Heart left ventricle (tissue), 16 donors: Measurements from ENCODE around the gene IRF8. TPM values are rescaled to one million over a fixed set of nuclear protein-coding genes. Genes with fewer than 3 reads are reported as not detected.
"Not testable (repeated sequence)": the region's sequence is repeated elsewhere in the genome, so short reads cannot be mapped to it uniquely, and the experiment has no call there.

Source experiments
- ATAC-seq, 4 donors: fragments of 200-7000 bp; cut with Tn5 transposase; one replicate each; pipeline ENCODE4 v1.9.1; 2020 to 2022; ENCODE audit warnings: moderate library complexity in 4 of 4, mild to moderate bottlenecking in 3 of 4, moderate number of reproducible peaks in 1 of 4
- DNase-seq, 5 donors: peaks; one replicate each; pipeline ENCODE4 v3.0.0-alpha.2; 2020
- H3K27ac ChIP-seq, 12 donors: fragments of 200-600 bp; sonication (generic) in 4 of 12; one replicate each; pipeline versions ENCODE4 v1.5.0 to v1.8.0; 2016 to 2022; ENCODE audit warnings: mild to moderate bottlenecking in 2 of 12
- H3K27me3 ChIP-seq, 9 donors: fragments of 200-600 bp; sonication (generic) in 2 of 9; one replicate each; pipeline versions ENCODE4 v1.5.1 to v1.8.0; 2016 to 2022; ENCODE audit warnings: mild to moderate bottlenecking in 3 of 9
- H3K36me3 ChIP-seq, 9 donors: fragments of 200-600 bp; sonication (generic) in 2 of 9; one replicate each; pipeline versions ENCODE4 v1.5.0 to v1.8.0; 2018 to 2022; ENCODE audit warnings: mild to moderate bottlenecking in 2 of 9
- H3K4me1 ChIP-seq, 12 donors: fragments of 200-600 bp; sonication (generic) in 4 of 12; one replicate each; pipeline versions ENCODE4 v1.5.0 to v1.8.0; 2016 to 2022; ENCODE audit warnings: mild to moderate bottlenecking in 3 of 12
- H3K4me3 ChIP-seq, 12 donors: fragments of 200-600 bp; sonication (generic) in 4 of 12; one replicate each; pipeline versions ENCODE4 v1.5.0 to v1.8.0; 2017 to 2022; ENCODE audit warnings: mild to moderate bottlenecking in 9 of 12, moderate library complexity in 4 of 12
- H3K9me3 ChIP-seq, 12 donors: fragments of 200-600 bp; sonication (generic) in 4 of 12; one replicate each; pipeline versions ENCODE4 v1.5.0 to v1.8.0; 2016 to 2022; ENCODE audit warnings: mild to moderate bottlenecking in 1 of 12
- CTCF ChIP-seq, 12 donors: fragments of 200-600 bp; sonication (generic) in 4 of 12; IDR thresholded peaks; one replicate each; pipeline versions ENCODE4 v1.5.0 to v1.8.0; 2018 to 2022; ENCODE audit warnings: antibody characterized with exemption in 12 of 12, mild to moderate bottlenecking in 5 of 12
- POLR2A ChIP-seq, 2 donors: fragments of 450-650 bp; IDR thresholded peaks; one replicate each; pipeline ENCODE4 v1.6.1; 2017; ENCODE audit warnings: antibody characterized with exemption in 2 of 2, mild to moderate bottlenecking in 2 of 2, moderate library complexity in 2 of 2
- WGBS, 4 donors: extraction: QIAGEN DNeasy Blood & Tissue Kit in 2 of 4; methylation state at CpG; one replicate each; pipeline versions ENCODE4 v1.1.5 to v1.1.7; 2013 to 2018; 5-methylcytosine and 5-hydroxymethylcytosine counted together
- intact Hi-C, 10 donors: fragments of 100-400 bp; cut with DNase I; formaldehyde crosslinking; loops; one replicate each; pipeline versions ENCODE4 v1.11.1 to v1.14.2; 2022
- polyA plus RNA-seq, 2 donors: library from polyadenylated mRNA; stranded (reverse); fragments of 200-250 nt; gene quantifications; one replicate each; pipeline ENCODE4 v1.2.3, GENCODE V29; 2013
- total RNA-seq, 9 donors: library from RNA; depleted of rRNA in 2 of 9; stranded (reverse); fragments of >200 nt in 2 of 9; fragmentation: NEBNext Ultra II Directional in 3 of 9; extraction: Animal tissue kit (Norgen Biotek cat#: 25700) in 3 of 9; gene quantifications; one replicate each; pipeline versions ENCODE4 v1.1.0 to v1.2.4, GENCODE V29; 2016 to 2023
- donor health status: ischemic (EF 13 %, LVEDD 7.1; RV severe dilation, severe dysfunction).
- donor health status: healthy with polysubstance abuse.
- donor health status: DM: no; HTN: yes; CAD: no.
- donor health status: DM: no; HTN: no; CAD: no.
- donor health status: ischemic (EF 25% LVEDD 6.9; RV normal size, moderate dysfunction).
- donor health status: ischemic (EF 25% LVEDD 5.7; RV mildly dilated, moderate dysfunction).
- donor health status: healthy.
- donor health status: DM: yes; HTN: yes; CAD: no.
- donor health status: ischemic (EF 35%, LVEDD 5.7; RV mildly dilated, moderate dysfunction).
- donor health status: nonischemic (EF 11% LVEDD 7.7; RV severe dilation, severe dysfunction).
- donor health status: DM: yes; HTN: yes; CAD: no.
- donor health status: PGD.
- donor health status: ischemic (EF 29% LVEDD 5.4; RV normal size, mild dysfunction).
- donor health status: nonischemic (EF 23%, LVEDD 6.1; RV moderate dilation, normal function).

IRF8 gene
- total and polyA plus RNA-seq, 11 donors, result 1.0 to 31.8 (median 3.1) TPM

DNA sequence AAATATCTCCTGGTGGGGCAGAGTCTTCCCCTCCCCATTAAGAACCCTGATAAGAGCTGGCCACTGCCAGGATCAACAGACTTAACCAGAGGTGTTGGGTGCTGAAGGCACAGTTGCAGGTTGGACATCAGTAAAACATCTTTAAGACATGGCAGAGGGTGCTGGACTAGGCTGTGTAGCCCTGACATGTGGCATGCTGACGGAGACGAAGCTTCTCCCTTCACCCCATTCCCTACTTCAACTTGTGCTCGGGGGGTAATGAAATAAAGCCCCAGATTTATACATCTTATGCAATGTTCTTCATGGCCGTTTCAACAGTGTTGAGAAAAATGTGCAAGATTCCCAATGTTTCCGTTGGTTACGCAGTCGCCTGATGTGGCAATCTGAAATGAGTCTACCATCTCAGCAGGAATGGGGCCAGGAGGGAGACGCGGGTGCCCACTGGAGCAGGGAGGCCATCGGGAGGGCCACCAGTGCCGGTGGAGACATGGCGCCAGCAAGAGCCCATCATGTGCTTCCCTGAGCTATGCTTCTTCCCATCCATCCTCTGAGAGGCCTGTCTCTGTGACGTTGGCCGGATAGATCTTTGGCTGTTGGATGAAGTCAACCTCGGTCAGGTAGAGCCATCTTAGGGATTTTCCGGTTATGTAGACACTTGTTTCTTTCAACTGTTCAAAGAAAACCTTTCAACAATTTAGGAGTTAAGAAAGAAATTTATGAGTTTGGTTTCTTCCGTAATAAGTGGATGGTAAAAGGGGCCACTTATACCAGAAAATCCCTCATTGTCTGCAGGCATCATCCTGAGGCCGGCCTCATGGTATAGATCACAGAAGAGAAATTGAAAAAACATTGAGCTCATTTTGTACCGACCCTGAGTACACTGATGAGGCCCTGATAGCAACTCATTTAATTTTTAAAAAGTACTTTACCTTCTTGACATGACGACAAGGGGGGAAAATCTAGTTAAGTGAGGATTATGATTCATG is 6.4 kb downstream of the IRF8 start:
- no peak for ATAC-seq
- no peak for DNase-seq
- peaks cover 0 to 65% (median 0%) of the 10 kb centered on the region in 9 donors for H3K36me3 ChIP-seq

DNA sequence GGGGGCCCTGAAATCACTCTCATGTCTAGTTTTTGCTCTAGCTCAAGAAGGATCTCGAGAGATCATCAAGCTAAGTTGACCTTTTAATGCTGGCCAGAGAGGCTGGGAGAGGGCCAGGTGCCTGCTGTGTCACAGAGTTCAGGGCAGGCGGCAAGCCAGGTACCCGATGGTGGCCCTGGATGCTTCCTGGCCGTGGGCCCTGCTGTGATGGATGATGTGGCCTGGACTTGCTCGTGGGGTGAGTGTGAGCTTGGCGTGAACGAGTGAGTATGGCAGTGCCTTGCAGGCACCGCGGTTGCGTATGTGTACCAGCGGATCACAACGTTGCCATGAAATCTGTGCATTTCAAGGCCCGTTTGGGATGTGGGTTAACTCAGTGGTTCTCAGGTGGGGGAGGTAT is 7.4 kb downstream of the IRF8 start:
- Histone ChIP-seq H3K4me3 (no peak overlapping the region), H3K4me1 (peaks cover 0 to 94% (median 0%) of the 10 kb centered on the region in 12 donors), H3K27ac (peak overlapping the region in 1 of 12 donors; percentile 90), H3K9me3 (no peaks in the 10 kb centered on the region), H3K36me3 (peaks cover 0 to 74% (median 0%) of the 10 kb centered on the region in 9 donors), H3K27me3 (peaks cover 0 to 20% (median 0%) of the 10 kb centered on the region in 9 donors)
- intact Hi-C loops, result loop anchor here in 1 of 10 donors (10.0 kb wide), 1 partner anchor 78 kb away; no protein-coding TSS in a partner anchor
- DNase-seq (no peak), ATAC-seq (no peak)
- no peak for TF ChIP-seq CTCF (IDR thresholded peaks at IDR 0.05)
- no peak for TF ChIP-seq POLR2A (IDR thresholded peaks at IDR 0.05)
- 92 to 96% (median 96%) methylated on average over 13 of the region's 13 CpGs for WGBS, 4 donors

More for the DNA sequence above, 6.4 kb downstream of the IRF8 start:
- peak overlapping the region in 1 of 12 donors; percentile 25 for H3K27ac ChIP-seq
- 93 to 97% (median 95%) methylated on average over 20 of the region's 20 CpGs for WGBS, 4 donors
- TF ChIP-seq POLR2A (IDR thresholded peaks at IDR 0.05), result no peak
- no peak for TF ChIP-seq CTCF (IDR thresholded peaks at IDR 0.05)
- intact Hi-C loops, result loop anchor here in 1 of 10 donors (10.0 kb wide), 1 partner anchor 79 kb away; no protein-coding TSS in a partner anchor
- peaks cover 0 to 93% (median 0%) of the 10 kb centered on the region in 12 donors for H3K4me1 ChIP-seq
- H3K27me3 ChIP-seq, result peaks cover 0 to 28% (median 0%) of the 10 kb centered on the region in 9 donors
- H3K4me3 ChIP-seq, result no peak overlapping the region
- no peaks in the 10 kb centered on the region for H3K9me3 ChIP-seq

DNA sequence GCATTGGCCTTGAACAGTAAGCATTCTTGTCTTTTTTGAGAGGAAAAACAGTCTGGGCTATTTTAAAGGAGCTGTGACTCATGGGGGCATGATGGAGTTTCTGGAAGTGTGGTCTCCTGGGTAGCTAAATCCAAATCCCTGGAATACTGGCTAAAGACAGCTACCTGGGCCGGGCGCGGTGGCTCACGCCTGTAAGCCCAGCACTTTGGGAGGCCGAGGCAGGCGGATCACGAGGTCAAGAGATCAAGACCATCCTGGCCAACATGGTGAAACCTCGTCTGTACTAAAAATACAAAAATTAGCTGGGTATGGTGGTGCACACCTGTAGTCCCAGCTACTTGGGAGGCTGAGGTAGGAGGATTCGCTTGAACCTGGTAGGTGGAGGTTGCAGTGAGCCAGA is 8.3 kb downstream of the IRF8 start:
- peak overlapping the region in 1 of 12 donors; percentile 90 for H3K27ac ChIP-seq
- peaks cover 0 to 94% (median 0%) of the 10 kb centered on the region in 12 donors for H3K4me1 ChIP-seq
- not testable (repeated sequence) for DNase-seq, H3K4me3 ChIP-seq, ATAC-seq, H3K9me3 ChIP-seq
- H3K27me3 ChIP-seq, result peaks cover 0 to 11% (median 0%) of the 10 kb centered on the region in 9 donors
- WGBS, 4 donors, result 90 to 97% (median 94%) methylated on average over 9 of the region's 9 CpGs
- intact Hi-C loops, result loop anchor here in 1 of 10 donors (10.0 kb wide), 1 partner anchor 78 kb away; no protein-coding TSS in a partner anchor
- peaks cover 0 to 83% (median 0%) of the 10 kb centered on the region in 9 donors for H3K36me3 ChIP-seq

- H3K36me3 ChIP-seq, result peaks cover 0 to 87% (median 0%) of the 10 kb centered on the region in 9 donors
- H3K9me3 ChIP-seq, result no peaks in the 10 kb centered on the region
- H3K4me3 ChIP-seq, result no peak overlapping the region
- ATAC-seq, result no peak
- peaks cover 0 to 6% (median 0%) of the 10 kb centered on the region in 9 donors for H3K27me3 ChIP-seq
- TF ChIP-seq POLR2A (IDR thresholded peaks at IDR 0.05), result no peak
- DNase-seq, result no peak
- 77 to 87% (median 82%) methylated on average over 3 of the region's 3 CpGs for WGBS, 4 donors
- H3K4me1 ChIP-seq, result peaks cover 0 to 94% (median 0%) of the 10 kb centered on the region in 12 donors
- intact Hi-C loops, result loop anchor here in 1 of 10 donors (10.0 kb wide), 1 partner anchor 76 kb away; no protein-coding TSS in a partner anchor
- peak overlapping the region in 5 of 12 donors; percentile 8 to 90 (median 50) for H3K27ac ChIP-seq
Measured at GRCh38 chr16:85908444-85908843, 9.5 kb downstream of the IRF8 start.
